CD14-positive monocyte (primary cell): Measurements from ENCODE around the gene SLC25A13. TPM values are rescaled to one million over a fixed set of nuclear protein-coding genes. Genes with fewer than 3 reads are reported as not detected.

Experiments used
- DNase-seq, 3 donors: peaks; one replicate each; pipeline ENCODE4 v3.0.0-alpha.2; 2011 to 2022
- H2AFZ ChIP-seq: 2 replicates; pipeline ENCODE4 v1.6.0; 2012; ENCODE audit warnings: mild to moderate bottlenecking, low read depth, low read length, inconsistent platforms; ENCODE audit not compliant: insufficient read depth, poor library complexity, severe bottlenecking
- H3K27ac ChIP-seq, 2 donors: 1 replicate in 1 of 2; 2 replicates in 1 of 2; pipeline ENCODE4 v1.5.1; 2012 to 2013; ENCODE audit warnings: low read length in 2 of 2, control low read depth in 1 of 2, inconsistent platforms in 1 of 2, low read depth in 1 of 2, mild to moderate bottlenecking in 1 of 2
- H3K27me3 ChIP-seq, 2 donors: one replicate each; pipeline versions ENCODE4 v1.6.0 to v1.6.1; 2011 to 2013; ENCODE audit warnings: low read length in 2 of 2; ENCODE audit not compliant: control insufficient read depth in 2 of 2, insufficient read depth in 2 of 2
- H3K36me3 ChIP-seq, 2 donors: replicated peaks in 1 of 2; 1 replicate in 1 of 2; 2 replicates in 1 of 2; pipeline versions ENCODE4 v1.5.1 to v1.6.1; 2012 to 2013; ENCODE audit warnings: low read length in 2 of 2, control low read depth in 1 of 2, inconsistent platforms in 1 of 2, mild to moderate bottlenecking in 1 of 2; ENCODE audit not compliant: insufficient read depth in 2 of 2, control insufficient read depth in 1 of 2
- H3K4me1 ChIP-seq, 2 donors: 1 replicate in 1 of 2; 2 replicates in 1 of 2; pipeline versions ENCODE4 v1.5.1 to v1.6.1; 2012 to 2013; ENCODE audit warnings: low read length in 2 of 2, control low read depth in 1 of 2, inconsistent platforms in 1 of 2, mild to moderate bottlenecking in 1 of 2, moderate library complexity in 1 of 2; ENCODE audit not compliant: insufficient read depth in 2 of 2, control insufficient read depth in 1 of 2
- H3K4me2 ChIP-seq: replicated peaks from 2 replicates; pipeline ENCODE3; 2012; ENCODE audit warnings: low read length, moderate library complexity, mild to moderate bottlenecking; ENCODE audit not compliant: poor library complexity, severe bottlenecking; ENCODE audit errors: extremely low read depth
- H3K4me3 ChIP-seq, 3 experiments: fragments of 200-600 bp in 1 of 3; sonication (generic) in 1 of 3; replicated peaks in 1 of 3; 1 replicate in 2 of 3; 2 replicates in 1 of 3; pipeline ENCODE4 v1.5.1; 2011 to 2013; ENCODE audit warnings: low read length in 3 of 3, mild to moderate bottlenecking in 3 of 3, control low read depth in 2 of 3, low read depth in 2 of 3, inconsistent platforms in 1 of 3, moderate library complexity in 1 of 3
- H3K79me2 ChIP-seq: 2 replicates; pipeline ENCODE4 v1.6.0; 2012; ENCODE audit warnings: mild to moderate bottlenecking, control low read depth, inconsistent platforms, low read length, moderate library complexity; ENCODE audit not compliant: insufficient read depth
- H3K9ac ChIP-seq: 2 replicates; pipeline ENCODE4 v1.6.0; 2017; ENCODE audit warnings: low read length, mild to moderate bottlenecking; ENCODE audit not compliant: insufficient read depth, poor library complexity, severe bottlenecking
- H3K9me3 ChIP-seq, 2 donors: replicated peaks in 1 of 2; 1 replicate in 1 of 2; 2 replicates in 1 of 2; pipeline versions ENCODE4 v1.5.1 to v1.6.1; 2012 to 2013; ENCODE audit warnings: low read length in 2 of 2, control low read depth in 1 of 2; ENCODE audit not compliant: control insufficient read depth in 1 of 2, insufficient read depth in 1 of 2
- H4K20me1 ChIP-seq: 2 replicates; pipeline ENCODE4 v1.6.0; 2012; ENCODE audit warnings: mild to moderate bottlenecking, low read length, control low read depth, moderate library complexity; ENCODE audit not compliant: insufficient read depth
- H3K27ac Mint-ChIP-seq, 7 donors: one replicate each; pipeline ENCODE4 v1.8.0; 2020; ENCODE audit warnings: mild to moderate bottlenecking in 7 of 7, mixed read lengths in 7 of 7, moderate library complexity in 6 of 7, inconsistent platforms in 2 of 7
- H3K27me3 Mint-ChIP-seq, 3 donors: one replicate each; pipeline ENCODE4 v1.8.0; 2021 to 2022; ENCODE audit warnings: low read depth in 3 of 3, mild to moderate bottlenecking in 3 of 3, mixed read lengths in 3 of 3, moderate library complexity in 3 of 3, inconsistent platforms in 1 of 3
- H3K36me3 Mint-ChIP-seq, 2 donors: one replicate each; pipeline ENCODE4 v1.8.0; 2020; ENCODE audit warnings: mixed read lengths in 2 of 2, inconsistent platforms in 1 of 2, mild to moderate bottlenecking in 1 of 2
- H3K4me1 Mint-ChIP-seq: one replicate; pipeline ENCODE4 v1.8.0; 2020; ENCODE audit warnings: mild to moderate bottlenecking, mixed read lengths
- H3K4me3 Mint-ChIP-seq, 2 donors: one replicate each; pipeline ENCODE4 v1.8.0; 2020; ENCODE audit warnings: mild to moderate bottlenecking in 2 of 2, mixed read lengths in 2 of 2, moderate library complexity in 1 of 2
- H3K9me3 Mint-ChIP-seq, 7 donors: one replicate each; pipeline ENCODE4 v1.8.0; 2020 to 2022; ENCODE audit warnings: mixed read lengths in 7 of 7, mild to moderate bottlenecking in 6 of 7, moderate library complexity in 6 of 7, inconsistent platforms in 2 of 7
- CTCF ChIP-seq: fragments of 200-600 bp; IDR thresholded peaks from one replicate; pipeline ENCODE4 v1.8.0; 2022; ENCODE audit warnings: antibody characterized with exemption, mild to moderate bottlenecking
- WGBS: methylation state at CpG from one replicate; pipeline ENCODE4 v1.1.5; 2013; ENCODE audit warnings: missing lambda C conversion rate; ENCODE audit not compliant: insufficient coverage; 5-methylcytosine and 5-hydroxymethylcytosine counted together
- intact Hi-C, 2 donors: fragments of 100-400 bp; cut with micrococcal nuclease; formaldehyde crosslinking; loops; one replicate each; pipeline versions ENCODE4 v1.15.0 to v1.15.1; 2023
- polyA plus RNA-seq, 3 donors: library from polyadenylated mRNA; depleted of rRNA in 1 of 3; unstranded in 2 of 3; stranded (reverse) in 1 of 3; fragments of 300-500 nt in 2 of 3; fragments of >200 nt in 1 of 3; fragmentation: Illumina TruSeq in 2 of 3; gene quantifications; 1 replicate in 2 of 3; 2 replicates in 1 of 3; pipeline ENCODE4 v1.2.3, GENCODE V29; 2012 to 2021

Gene SLC25A13
- polyA plus RNA-seq, 3 donors, result 12.7 to 15.7 (median 14.4) TPM

GRCh38 chr7:96311967-96312366, 9.9 kb downstream of the SLC25A13 start:
- WGBS, result 91% methylated on average over 1 of the region's 2 CpGs
- Mint-ChIP-seq H3K4me1 (peaks cover 43% of the 10 kb centered on the region), H3K36me3 (peaks cover 16 to 41% of the 10 kb centered on the region in 2 donors), H3K9me3 (no peaks in the 10 kb centered on the region), H3K27me3 (no peaks in the 10 kb centered on the region), H3K27ac (no peak overlapping the region), H3K4me3 (no peak overlapping the region)
- no peak overlapping the region for H3K4me2 ChIP-seq
- H3K36me3 ChIP-seq, result peaks cover 0 to 9% of the 10 kb centered on the region in 2 donors
- H2AFZ ChIP-seq, result no peak overlapping the region
- no peak overlapping the region for H3K9ac ChIP-seq
- peaks cover 75% of the 10 kb centered on the region for H3K79me2 ChIP-seq
- H4K20me1 ChIP-seq, result peaks cover 100% of the 10 kb centered on the region
- H3K4me1 ChIP-seq, result peaks cover 13 to 24% of the 10 kb centered on the region in 2 donors
- no peak overlapping the region for H3K4me3 ChIP-seq
- peak; percentile 38 to 62 (median 59) for DNase-seq
- intact Hi-C loops, result no loop called here
- H3K9me3 ChIP-seq, result no peaks in the 10 kb centered on the region
- H3K27me3 ChIP-seq, result no peaks in the 10 kb centered on the region
- H3K27ac ChIP-seq, result no peak overlapping the region
- TF ChIP-seq CTCF, result no peak

- intact Hi-C loops, result no loop called here
- Histone ChIP-seq H3K4me1 (peaks cover 24 to 37% of the 10 kb centered on the region in 2 donors), H3K27me3 (no peaks in the 10 kb centered on the region)
Measured at GRCh38 chr7:96310110-96310509, 11.8 kb downstream of the SLC25A13 start.

More at GRCh38 chr7:96310110-96310509, 11.8 kb downstream of the SLC25A13 start:
- Histone ChIP-seq H3K27ac (no peak overlapping the region), H3K9me3 (no peaks in the 10 kb centered on the region), H4K20me1 (peaks cover 100% of the 10 kb centered on the region), H3K4me2 (no peak overlapping the region), H3K4me3 (no peak overlapping the region), H3K79me2 (peaks cover 69% of the 10 kb centered on the region), H3K9ac (no peak overlapping the region), H3K36me3 (peaks cover 0 to 9% of the 10 kb centered on the region in 2 donors), H2AFZ (no peak overlapping the region)
- no CpG with 5 or more reads among the region's 3 CpGs for WGBS
- peaks cover 13 to 32% of the 10 kb centered on the region in 2 donors for H3K36me3 Mint-ChIP-seq
- no peaks in the 10 kb centered on the region for H3K27me3 Mint-ChIP-seq
- peaks cover 55% of the 10 kb centered on the region for H3K4me1 Mint-ChIP-seq
- H3K9me3 Mint-ChIP-seq, result no peaks in the 10 kb centered on the region
- H3K4me3 Mint-ChIP-seq, result no peak overlapping the region
- no peak for DNase-seq
- TF ChIP-seq CTCF, result no peak
- H3K27ac Mint-ChIP-seq, result peak overlapping the region in 1 of 7 donors; percentile 47
